Nephron progenitor cell (in vitro differentiated cells): Measurements from ENCODE around the gene PASD1.

Experiments
- DNase-seq: peaks from one replicate; pipeline ENCODE4 v3.0.0; 2021
- H3K27ac Mint-ChIP-seq: 2 replicates; pipeline ENCODE4 v1.8.0; 2021; ENCODE audit warnings: mild to moderate bottlenecking, moderate library complexity, mixed read lengths
- H3K27me3 Mint-ChIP-seq: 2 replicates; pipeline ENCODE4 v1.8.0; 2021; ENCODE audit warnings: mild to moderate bottlenecking, low read depth, mixed read lengths; ENCODE audit not compliant: poor library complexity
- H3K36me3 Mint-ChIP-seq: 2 replicates; pipeline ENCODE4 v1.8.0; 2021; ENCODE audit warnings: low read depth, mixed read lengths
- H3K4me1 Mint-ChIP-seq: 2 replicates; pipeline ENCODE4 v1.8.0; 2021; ENCODE audit warnings: mixed read lengths
- H3K4me3 Mint-ChIP-seq: 2 replicates; pipeline ENCODE4 v1.8.0; 2021; ENCODE audit warnings: mild to moderate bottlenecking, moderate library complexity, mixed read lengths
- H3K9me3 Mint-ChIP-seq: 2 replicates; pipeline ENCODE4 v1.8.0; 2021; ENCODE audit warnings: mild to moderate bottlenecking, moderate library complexity, mixed read lengths
- CTCF ChIP-seq: fragments of 200-600 bp; sonication (generic); IDR thresholded peaks from 2 replicates; pipeline ENCODE4 v1.5.0; 2021; ENCODE audit warnings: antibody characterized with exemption

Gene PASD1

GRCh38 chrX:151715752-151716151, 152.3 kb downstream of the PASD1 start, which contains the start of gene FATE1:
FATE1 (plus strand) TSS chrX:151716035; CDS start chrX:151716120, 85 bp downstream.
- no peak for DNase-seq
- TF ChIP-seq CTCF = no peak
- Mint-ChIP-seq H3K36me3 (no peaks in the 10 kb centered on the region), H3K27ac (no peak within 1 kb of the TSS), H3K4me1 (peaks cover 11% of the 10 kb centered on the region), H3K9me3 (peaks cover 38% of the 10 kb centered on the region), H3K27me3 (peaks cover 8% of the 10 kb centered on the region), H3K4me3 (no peak within 1 kb of the TSS)

GRCh38 chrX:151722241-151722846, 158.9 kb downstream of the PASD1 start:
- Mint-ChIP-seq H3K36me3 (no peaks in the 10 kb centered on the region), H3K9me3 (peaks cover 61% of the 10 kb centered on the region), H3K27me3 (peaks cover 10% of the 10 kb centered on the region), H3K4me1 (peaks cover 5% of the 10 kb centered on the region), H3K27ac (no peak overlapping the region), H3K4me3 (no peak overlapping the region)
- peak; percentile 62 for DNase-seq
- peak; percentile 52 for TF ChIP-seq CTCF

DNA sequence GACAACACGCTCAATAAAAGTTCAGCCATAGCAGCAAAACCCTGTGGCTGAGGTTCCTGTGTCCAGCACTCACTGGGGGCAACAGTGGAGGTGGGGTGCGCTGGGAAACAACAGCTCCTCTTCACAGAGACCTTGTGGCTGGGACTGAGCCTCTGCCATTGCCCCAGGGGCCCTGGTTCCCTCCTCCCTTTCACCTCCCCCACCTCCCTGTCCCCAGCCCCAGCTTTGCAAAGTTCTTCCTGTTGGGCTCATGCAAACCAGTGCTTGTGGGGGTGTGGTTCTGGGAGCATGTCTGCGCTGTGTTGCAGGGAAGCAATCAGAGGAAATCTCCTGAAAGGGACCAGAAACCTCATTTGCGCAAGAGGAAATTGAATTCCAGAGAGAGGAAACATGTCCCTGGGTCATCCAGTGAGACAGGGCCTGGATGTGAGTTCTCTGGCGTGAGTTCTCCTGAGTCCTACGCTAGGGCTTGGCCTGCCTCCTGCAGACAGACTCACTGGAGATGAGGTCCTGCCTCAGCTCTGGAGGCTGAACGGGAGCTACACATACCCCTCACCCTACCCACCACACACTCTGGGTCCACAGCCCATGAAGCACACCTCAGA, 159.8 kb downstream of the PASD1 start:
- no peak for DNase-seq
- H3K36me3 Mint-ChIP-seq = no peaks in the 10 kb centered on the region
- H3K27me3 Mint-ChIP-seq = peaks cover 5% of the 10 kb centered on the region
- no peak for TF ChIP-seq CTCF
- H3K4me1 Mint-ChIP-seq = peaks cover 5% of the 10 kb centered on the region
- peaks cover 55% of the 10 kb centered on the region for H3K9me3 Mint-ChIP-seq
- no peak overlapping the region for H3K4me3 Mint-ChIP-seq
- H3K27ac Mint-ChIP-seq = no peak overlapping the region

GRCh38 chrX:151724563-151725337, 161.3 kb downstream of the PASD1 start:
- Mint-ChIP-seq H3K9me3 (peaks cover 56% of the 10 kb centered on the region), H3K4me1 (peaks cover 5% of the 10 kb centered on the region), H3K27me3 (peaks cover 5% of the 10 kb centered on the region), H3K4me3 (no peak overlapping the region), H3K27ac (no peak overlapping the region), H3K36me3 (no peaks in the 10 kb centered on the region)
- DNase-seq = no peak
- TF ChIP-seq CTCF = no peak

DNA sequence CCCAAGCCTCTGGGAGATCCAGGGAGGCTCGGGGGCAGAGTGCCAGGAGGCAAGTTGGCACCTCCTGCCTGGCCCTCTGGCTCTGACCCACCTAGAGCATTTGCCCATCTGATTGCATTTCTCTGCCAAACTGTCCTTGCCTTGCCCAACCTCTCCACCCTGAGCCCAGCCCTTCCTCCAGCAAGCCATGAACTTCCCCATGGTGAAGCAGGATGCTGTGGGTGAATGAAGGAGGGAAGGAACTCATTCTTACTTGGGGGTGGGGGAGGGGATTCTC, 161.8 kb downstream of the PASD1 start:
- Mint-ChIP-seq H3K4me1 (peaks cover 5% of the 10 kb centered on the region), H3K36me3 (no peaks in the 10 kb centered on the region), H3K27ac (no peak overlapping the region), H3K4me3 (no peak overlapping the region), H3K27me3 (peaks cover 5% of the 10 kb centered on the region), H3K9me3 (peaks cover 56% of the 10 kb centered on the region)
- no peak for DNase-seq
- TF ChIP-seq CTCF = no peak
